Ectodermal cell (in vitro differentiated cells): ENCODE results near the gene HOXC4.
"Not testable (repeated sequence)": the region's sequence is repeated elsewhere in the genome, so short reads cannot be mapped to it uniquely, and the experiment has no call there.

Source experiments
- H3K27ac ChIP-seq: 2 replicates; pipeline ENCODE4 v1.7.0; 2013; ENCODE audit warnings: mild to moderate bottlenecking, low read depth, low read length; ENCODE audit not compliant: insufficient read depth, poor library complexity, severe bottlenecking
- H3K27me3 ChIP-seq: 2 replicates; pipeline ENCODE4 v1.7.0; 2013; ENCODE audit warnings: mild to moderate bottlenecking, low read length; ENCODE audit not compliant: insufficient read depth, control insufficient read depth, poor library complexity, severe bottlenecking
- H3K36me3 ChIP-seq: one replicate; pipeline ENCODE4 v1.7.0; 2013; ENCODE audit warnings: low read length; ENCODE audit not compliant: control insufficient read depth, insufficient read depth
- H3K4me1 ChIP-seq: one replicate; pipeline ENCODE4 v1.7.0; 2013; ENCODE audit warnings: low read length; ENCODE audit not compliant: control insufficient read depth, insufficient read depth
- H3K4me3 ChIP-seq: 2 replicates; pipeline ENCODE4 v1.7.0; 2013; ENCODE audit warnings: low read depth, low read length, control low read depth; ENCODE audit not compliant: insufficient read depth
- H3K9me3 ChIP-seq: 2 replicates; pipeline ENCODE4 v1.7.0; 2013; ENCODE audit warnings: mild to moderate bottlenecking, low read length, moderate library complexity; ENCODE audit not compliant: control insufficient read depth
- WGBS, 2 experiments: methylation state at CpG; one replicate each; pipeline ENCODE4 v1.1.7; 2013; ENCODE audit warnings: missing lambda C conversion rate in 2 of 2; 5-methylcytosine and 5-hydroxymethylcytosine counted together

Gene HOXC4

GRCh38 chr12:54060174-54060974, 6.7 kb downstream of the HOXC4 start:
- H3K36me3 ChIP-seq: no peaks in the 10 kb centered on the region
- 13 to 15% methylated on average over 35 to 38 of the region's 38 CpGs for WGBS, 2 experiments
- H3K27ac ChIP-seq: no peak overlapping the region
- H3K27me3 ChIP-seq: peaks cover 100% of the 10 kb centered on the region
- no peak overlapping the region for H3K4me3 ChIP-seq
- H3K9me3 ChIP-seq: no peaks in the 10 kb centered on the region
- peaks cover 16% of the 10 kb centered on the region for H3K4me1 ChIP-seq

GRCh38 chr12:54060975-54061778, 7.5 kb downstream of the HOXC4 start:
- Histone ChIP-seq H3K27me3 (peaks cover 100% of the 10 kb centered on the region), H3K9me3 (no peaks in the 10 kb centered on the region), H3K27ac (no peak overlapping the region), H3K36me3 (no peaks in the 10 kb centered on the region), H3K4me1 (peaks cover 16% of the 10 kb centered on the region), H3K4me3 (no peak overlapping the region)
- WGBS, 2 experiments: 18 to 19% methylated on average over 7 of the region's 7 CpGs

- Histone ChIP-seq H3K4me3 (no peak overlapping the region), H3K9me3 (no peaks in the 10 kb centered on the region), H3K27me3 (peaks cover 88% of the 10 kb centered on the region), H3K27ac (no peak overlapping the region), H3K36me3 (no peaks in the 10 kb centered on the region), H3K4me1 (peaks cover 3% of the 10 kb centered on the region)
These were observed 12.0 kb downstream of the HOXC4 start for GRCh38 chr12:54065677-54066076.

GRCh38 chr12:54066408-54066807, 12.8 kb downstream of the HOXC4 start:
- Histone ChIP-seq H3K4me3 (no peak overlapping the region), H3K27me3 (peaks cover 88% of the 10 kb centered on the region), H3K4me1 (peaks cover 3% of the 10 kb centered on the region), H3K9me3 (no peaks in the 10 kb centered on the region), H3K27ac (no peak overlapping the region), H3K36me3 (no peaks in the 10 kb centered on the region)
- no CpG with 5 or more reads among the region's 1 CpG for WGBS, 2 experiments

GRCh38 chr12:54068418-54069070, 14.9 kb downstream of the HOXC4 start:
- Histone ChIP-seq H3K27me3 (peaks cover 88% of the 10 kb centered on the region), H3K9me3 (no peaks in the 10 kb centered on the region), H3K36me3 (no peaks in the 10 kb centered on the region), H3K27ac (no peak overlapping the region), H3K4me1 (no peaks in the 10 kb centered on the region), H3K4me3 (no peak overlapping the region)
- 82 to 91% methylated on average over 4 of the region's 4 CpGs for WGBS, 2 experiments

GRCh38 chr12:54071942-54072341, 18.3 kb downstream of the HOXC4 start:
- Histone ChIP-seq H3K27ac (no peak overlapping the region), H3K4me1 (no peaks in the 10 kb centered on the region), H3K9me3 (no peaks in the 10 kb centered on the region), H3K4me3 (no peak overlapping the region), H3K36me3 (no peaks in the 10 kb centered on the region), H3K27me3 (peaks cover 90% of the 10 kb centered on the region)
- WGBS, 2 experiments: 25 to 46% methylated on average over 1 of the region's 1 CpG

- 82 to 87% methylated on average over 6 of the region's 6 CpGs for WGBS, 2 experiments
- Histone ChIP-seq H3K27ac (no peak overlapping the region), H3K4me3 (no peak overlapping the region), H3K9me3 (no peaks in the 10 kb centered on the region), H3K27me3 (peaks cover 97% of the 10 kb centered on the region), H3K36me3 (no peaks in the 10 kb centered on the region), H3K4me1 (no peaks in the 10 kb centered on the region)
These were observed 20.7 kb downstream of the HOXC4 start for GRCh38 chr12:54074308-54074707.

- no peaks in the 10 kb centered on the region for H3K4me1 ChIP-seq
- H3K36me3 ChIP-seq: no peaks in the 10 kb centered on the region
- no peaks in the 10 kb centered on the region for H3K9me3 ChIP-seq
- no peak overlapping the region for H3K27ac ChIP-seq
- peaks cover 100% of the 10 kb centered on the region for H3K27me3 ChIP-seq
- H3K4me3 ChIP-seq: no peak overlapping the region
- WGBS, 2 experiments: 28 to 32% methylated on average over 6 of the region's 6 CpGs
These were observed 21.8 kb downstream of the HOXC4 start for GRCh38 chr12:54075409-54075808.

- H3K36me3 ChIP-seq: no peaks in the 10 kb centered on the region
- H3K27ac ChIP-seq: no peak overlapping the region
- H3K27me3 ChIP-seq: peaks cover 100% of the 10 kb centered on the region
- no peak overlapping the region for H3K4me3 ChIP-seq
- no peaks in the 10 kb centered on the region for H3K4me1 ChIP-seq
- no peaks in the 10 kb centered on the region for H3K9me3 ChIP-seq
These were observed 22.3 kb downstream of the HOXC4 start for GRCh38 chr12:54075974-54076373.

GRCh38 chr12:54077843-54078242, 24.2 kb downstream of the HOXC4 start:
- H3K4me1 ChIP-seq, H3K27ac ChIP-seq, H3K4me3 ChIP-seq, H3K9me3 ChIP-seq, H3K36me3 ChIP-seq: not testable (repeated sequence)
- H3K27me3 ChIP-seq: peaks cover 100% of the 10 kb centered on the region
- 24 to 25% methylated on average over 10 of the region's 10 CpGs for WGBS, 2 experiments
